HepG2 (cell line): ENCODE results near the gene ZFYVE28. TPM values are rescaled to one million over a fixed set of nuclear protein-coding genes. Genes with fewer than 3 reads are reported as not detected.
A peak's percentile ranks its signal among the peaks of the same experiment; 100 is the strongest.

Experiments
- CBX5 ChIP-seq: sonication (generic); formaldehyde crosslinking; IDR thresholded peaks from 2 replicates; pipeline ENCODE4 v1.4.0; 2020; ENCODE audit warnings: missing genetic modification reagents, borderline replicate concordance
- CC2D1A ChIP-seq: sonication (generic); formaldehyde crosslinking; IDR thresholded peaks from 2 replicates; pipeline ENCODE4 v1.8.1; 2023; ENCODE audit warnings: mild to moderate bottlenecking, missing genetic modification reagents
- DPF2 ChIP-seq: sonication (generic); formaldehyde crosslinking; IDR thresholded peaks from 2 replicates; pipeline ENCODE4 v1.4.0; 2020; ENCODE audit warnings: mild to moderate bottlenecking, low read depth, missing genetic modification reagents, borderline replicate concordance
- ESRRA ChIP-seq: sonication (generic); formaldehyde crosslinking; IDR thresholded peaks from 2 replicates; pipeline ENCODE4 v1.5.1; 2020; ENCODE audit warnings: mild to moderate bottlenecking, low read depth, missing genetic modification reagents
- FOXK2 ChIP-seq: fragments of 450-650 bp; IDR thresholded peaks from 2 replicates; pipeline ENCODE4 v1.6.1; 2016
- HDAC2 ChIP-seq: sonication (generic); formaldehyde crosslinking; IDR thresholded peaks from 2 replicates; pipeline ENCODE4 v1.4.0; 2020; ENCODE audit warnings: missing genetic modification reagents
- HOXA9 ChIP-seq: sonication (generic); formaldehyde crosslinking; IDR thresholded peaks from 2 replicates; pipeline ENCODE4 v1.8.1; 2022; ENCODE audit warnings: missing genetic modification reagents, mild to moderate bottlenecking, moderate library complexity, borderline replicate concordance
- MYPOP ChIP-seq: sonication (generic); formaldehyde crosslinking; IDR thresholded peaks from 2 replicates; pipeline ENCODE4 v1.8.1; 2023; ENCODE audit warnings: mild to moderate bottlenecking, moderate library complexity, missing genetic modification reagents
- NPAS2 ChIP-seq: sonication (generic); formaldehyde crosslinking; IDR thresholded peaks from 2 replicates; pipeline ENCODE4 v1.8.0; 2022; ENCODE audit warnings: mild to moderate bottlenecking, missing genetic modification reagents, borderline replicate concordance
- PATZ1 ChIP-seq: sonication (generic); formaldehyde crosslinking; IDR thresholded peaks from 2 replicates; pipeline ENCODE4 v1.4.0; 2020; ENCODE audit warnings: missing genetic modification reagents
- PAXIP1 ChIP-seq: sonication (generic); formaldehyde crosslinking; conservative IDR thresholded peaks from 2 replicates; pipeline ENCODE4 v1.4.0; 2020; ENCODE audit warnings: mild to moderate bottlenecking, missing genetic modification reagents, moderate library complexity
- ZNF205 ChIP-seq: IDR thresholded peaks from 2 replicates; pipeline ENCODE4 v1.6.1; 2018; ENCODE audit warnings: missing biosample characterization, missing genetic modification reagents
- ZNF296 ChIP-seq: sonication (generic); formaldehyde crosslinking; conservative IDR thresholded peaks from 2 replicates; pipeline ENCODE4 v1.5.0; 2020; ENCODE audit warnings: mild to moderate bottlenecking, missing genetic modification reagents
- ZNF414 ChIP-seq: sonication (generic); formaldehyde crosslinking; IDR thresholded peaks from 2 replicates; pipeline ENCODE4 v1.5.0; 2020; ENCODE audit warnings: missing genetic modification reagents
- ZNF687 ChIP-seq: sonication (generic); formaldehyde crosslinking; IDR thresholded peaks from 2 replicates; pipeline ENCODE4 v1.5.1; 2020; ENCODE audit warnings: mild to moderate bottlenecking, missing genetic modification reagents, moderate library complexity
- ZSCAN31 ChIP-seq: sonication (generic); formaldehyde crosslinking; IDR thresholded peaks from 2 replicates; pipeline ENCODE4 v1.5.0; 2020; ENCODE audit warnings: low read depth, mild to moderate bottlenecking, missing genetic modification reagents
- polyA plus RNA-seq, 8 experiments: library from polyadenylated mRNA; depleted of rRNA in 3 of 8; stranded (reverse) in 7 of 8; unstranded in 1 of 8; fragments of >200 nt; fragmentation: Illumina TruSeq in 4 of 8; extraction: Trizol in 4 of 8; gene quantifications; 2 replicates each; pipeline versions ENCODE4 v1.2.1 to v1.2.3, GENCODE V29; 2011 to 2016; ENCODE audit warnings: low read depth in 4 of 8, missing spikeins in 1 of 8, mixed read lengths in 1 of 8; ENCODE audit not compliant: insufficient read depth in 1 of 8
- total RNA-seq, 5 experiments: library from RNA; depleted of rRNA; stranded (reverse); fragments of >200 nt; fragmentation: Illumina TruSeq; extraction: Trizol; gene quantifications; 2 replicates each; pipeline ENCODE4 v1.2.3, GENCODE V29; 2016; ENCODE audit warnings: low read depth in 1 of 5

Gene ZFYVE28
- total and polyA plus RNA-seq, 2 of the 13 experiments (the other 11 are each of a cell fraction or from before 2014, with no cell fraction given), result 0.12 to 0.22 TPM

GRCh38 chr4:2241410-2242353 lies 176.8 kb downstream of the ZFYVE28 start, which contains the start of the genes HAUS3 and POLN (continued):
- peak; percentile 68; the same call in 1 of the 2 replicates for TF ChIP-seq HOXA9
- TF ChIP-seq FOXK2, result no peak
- TF ChIP-seq ZSCAN31, result peak; percentile 77
- no peak for TF ChIP-seq ESRRA (CRISPR knock-in tag)
- peak; percentile 87 for TF ChIP-seq MYPOP (CRISPR knock-in tag)
- no peak; the same call in none of the 2 replicates for TF ChIP-seq PAXIP1 (CRISPR knock-in tag)
- no peak for TF ChIP-seq CC2D1A (CRISPR knock-in tag)
- peak; percentile 33; the same call in 1 of the 2 replicates for TF ChIP-seq HDAC2
- TF ChIP-seq DPF2 (CRISPR knock-in tag), result no peak
- TF ChIP-seq CBX5 (CRISPR knock-in tag), result no peak; the same call in 1 of the 2 replicates
- TF ChIP-seq ZNF414 (CRISPR knock-in tag), result no peak
- no peak; the same call in 1 of the 2 replicates for TF ChIP-seq ZNF296 (CRISPR knock-in tag)
- no peak for TF ChIP-seq NPAS2 (CRISPR knock-in tag)
- TF ChIP-seq ZNF205 (CRISPR knock-in tag), result no peak
- TF ChIP-seq PATZ1 (CRISPR knock-in tag), result peak; percentile 41
- TF ChIP-seq ZNF687 (CRISPR knock-in tag), result peak; percentile 94
